PC-3 (cell line): ENCODE results near the gene SPACDR. TPM values are rescaled to one million over a fixed set of nuclear protein-coding genes. Genes with fewer than 3 reads are reported as not detected.

ENCODE experiments used
- ATAC-seq: fragments of 200-7000 bp; cut with Tn5 transposase; 2 replicates; pipeline ENCODE4 v1.9.1; 2020; ENCODE audit warnings: mild to moderate bottlenecking, moderate library complexity
- BruUV-seq: library from RNA; stranded (reverse); fragments of 400-500 nt; replicated peaks from 2 replicates; lab custom pipeline; 2021; lab: Mats Ljungman, UMichigan
- CTCF ChIA-PET: fragments of 300-600 bp; sonication (Branson Sonifier 250); formaldehyde crosslinking; loops from one replicate; lab custom pipeline; 2022; ENCODE audit warnings: antibody characterized with exemption; lab: Charles Lee
- POLR2A ChIA-PET: fragments of 300-600 bp; sonication (Branson Sonifier 250); formaldehyde crosslinking; loops from one replicate; lab custom pipeline; 2022; ENCODE audit warnings: antibody characterized with exemption; ENCODE audit not compliant: unreplicated experiment; lab: Charles Lee
- DNase-seq: peaks from one replicate; pipeline ENCODE4 v3.0.0-alpha.2; 2015
- H2AFZ ChIP-seq: fragments of 300-600 bp; sonication (generic); 2 replicates; pipeline ENCODE4 v1.6.0; 2016; ENCODE audit warnings: antibody characterized with exemption, low read length
- H3F3A ChIP-seq: fragments of 300-600 bp; sonication (generic); one replicate; pipeline ENCODE4 v1.6.0; 2017; ENCODE audit warnings: antibody characterized with exemption, low read length, control low read depth, mild to moderate bottlenecking; ENCODE audit not compliant: unreplicated experiment
- H3K27ac ChIP-seq: fragments of 300-600 bp; sonication (generic); 2 replicates; pipeline ENCODE4 v1.5.1; 2016; ENCODE audit warnings: mild to moderate bottlenecking, low read length
- H3K27me3 ChIP-seq: fragments of 300-600 bp; sonication (generic); 2 replicates; pipeline ENCODE4 v1.6.1; 2016; ENCODE audit warnings: low read length, mixed read lengths
- H3K36me3 ChIP-seq: fragments of 300-600 bp; sonication (generic); 2 replicates; pipeline ENCODE4 v1.6.1; 2016; ENCODE audit warnings: low read depth, mixed run types, low read length, mixed read lengths
- H3K4me1 ChIP-seq: fragments of 300-600 bp; sonication (generic); 2 replicates; pipeline ENCODE4 v1.5.1; 2016; ENCODE audit warnings: low read length; ENCODE audit not compliant: insufficient read depth
- H3K4me2 ChIP-seq: fragments of 300-600 bp; sonication (generic); 2 replicates; pipeline ENCODE4 v1.6.0; 2016; ENCODE audit warnings: low read length
- H3K4me3 ChIP-seq: fragments of 300-600 bp; sonication (generic); 2 replicates; pipeline ENCODE4 v1.5.1; 2016; ENCODE audit warnings: mild to moderate bottlenecking, low read length, mixed read lengths
- H3K79me2 ChIP-seq: fragments of 300-600 bp; sonication (generic); 2 replicates; pipeline ENCODE4 v1.6.1; 2017; ENCODE audit warnings: low read length, mixed read lengths
- H3K9ac ChIP-seq: fragments of 300-600 bp; sonication (generic); 2 replicates; pipeline ENCODE4 v1.6.0; 2016; ENCODE audit warnings: mild to moderate bottlenecking, low read length
- H3K9me2 ChIP-seq: fragments of 300-600 bp; sonication (generic); replicated peaks from 2 replicates; pipeline ENCODE4 v1.6.1; 2016; ENCODE audit warnings: mixed run types, low read length, mixed read lengths
- H3K9me3 ChIP-seq: fragments of 300-600 bp; sonication (generic); 2 replicates; pipeline ENCODE4 v1.6.1; 2016; ENCODE audit warnings: low read length, mixed read lengths
- H4K20me1 ChIP-seq: fragments of 300-600 bp; sonication (generic); 2 replicates; pipeline ENCODE4 v1.6.1; 2016; ENCODE audit warnings: low read length, mixed read lengths
- CTCF ChIP-seq: fragments of 300-600 bp; sonication (generic); conservative IDR thresholded peaks from 2 replicates; pipeline ENCODE4 v1.5.1; 2017; ENCODE audit warnings: antibody characterized with exemption, low read depth, mild to moderate bottlenecking, low read length
- EZH2 ChIP-seq: fragments of 300-600 bp; sonication (generic); IDR thresholded peaks from one replicate; pipeline ENCODE4 v1.6.1; 2017; ENCODE audit warnings: antibody characterized with exemption, mild to moderate bottlenecking, low read length; ENCODE audit not compliant: unreplicated experiment
- EZH2phosphoT487 ChIP-seq: fragments of 300-600 bp; sonication (generic); IDR thresholded peaks from 2 replicates; pipeline ENCODE4 v1.6.1; 2018; ENCODE audit warnings: mild to moderate bottlenecking, antibody characterized with exemption, low read length, borderline replicate concordance
- intact Hi-C: fragments of 100-400 bp; cut with micrococcal nuclease; formaldehyde crosslinking; loops from 2 replicates; pipeline ENCODE4 v1.9.0; 2023
- total RNA-seq: library from RNA; depleted of rRNA; stranded (reverse); fragments of >200 nt; gene quantifications from 2 replicates; pipeline ENCODE4 v1.2.3, GENCODE V29; 2014

The SPACDR gene
- total RNA-seq, 1 experiment from 2014 or later = 0.11 TPM

DNA sequence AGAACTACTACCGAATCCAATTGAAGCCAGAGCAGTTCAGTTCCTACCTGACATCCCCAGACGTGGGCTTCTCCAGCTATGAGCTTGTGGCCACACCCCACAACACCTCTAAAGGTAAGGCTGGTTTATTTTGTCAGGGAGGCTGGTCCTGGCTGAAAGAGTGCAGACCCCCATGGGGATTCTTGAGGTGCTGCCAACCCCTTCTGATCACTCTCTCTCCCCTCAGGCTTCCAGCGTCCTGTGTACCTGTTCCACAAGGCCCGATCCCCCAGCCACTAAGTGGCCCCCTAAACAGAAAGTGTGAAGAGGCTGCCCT is 30.8 kb downstream of the SPACDR start:
- CTCF ChIA-PET = no interaction called here
- Histone ChIP-seq H3K27me3 (no peaks in the 10 kb centered on the region), H3K9ac (no peak overlapping the region), H3K36me3 (peaks cover 22% of the 10 kb centered on the region), H3K79me2 (peaks cover 67% of the 10 kb centered on the region), H4K20me1 (no peaks in the 10 kb centered on the region), H3K9me3 (no peaks in the 10 kb centered on the region), H3K27ac (no peak overlapping the region), H3K4me2 (no peak overlapping the region), H3F3A (peaks cover 9% of the 10 kb centered on the region), H3K4me1 (peaks cover 34% of the 10 kb centered on the region), H3K4me3 (no peak overlapping the region), H3K9me2 (no peaks in the 10 kb centered on the region), H2AFZ (no peak overlapping the region)
- POLR2A ChIA-PET = no interaction called here
- intact Hi-C loops = no loop called here
- DNase-seq (no peak), ATAC-seq (no peak)
- no TSS peak for BruUV-seq
- TF ChIP-seq EZH2phosphoT487 = no peak
- no peak for TF ChIP-seq EZH2
- no peak for TF ChIP-seq CTCF

DNA sequence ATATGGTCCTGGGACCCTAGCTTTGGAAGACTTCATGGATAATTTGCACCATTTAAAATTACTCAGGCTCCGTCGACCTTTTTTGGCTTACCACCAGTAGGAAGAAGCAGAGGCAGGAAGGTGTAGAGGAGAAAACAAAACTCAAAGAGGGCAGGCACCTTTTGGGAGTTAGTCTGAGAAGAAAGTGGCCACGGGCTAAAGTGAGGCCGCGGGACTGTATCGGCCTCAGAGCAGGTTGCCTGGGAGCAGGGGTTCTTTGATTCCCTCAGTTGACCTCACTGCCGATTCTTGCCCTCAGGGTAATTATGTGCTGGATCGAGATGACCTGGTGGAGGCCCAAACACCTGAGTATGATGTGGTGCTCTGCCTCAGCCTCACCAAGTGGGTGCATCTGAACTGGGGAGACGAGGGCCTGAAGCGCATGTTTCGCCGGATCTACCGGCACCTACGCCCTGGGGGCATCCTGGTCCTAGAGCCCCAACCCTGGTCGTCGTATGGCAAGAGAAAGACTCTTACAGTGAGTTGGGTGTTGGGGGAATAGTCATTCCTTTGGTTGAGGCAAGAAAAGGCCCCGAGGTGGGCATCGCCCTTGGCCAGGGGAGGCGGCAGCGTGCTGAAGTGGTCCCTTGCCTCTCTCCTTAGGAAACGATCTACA is 31.3 kb downstream of the SPACDR start:
- Histone ChIP-seq H3F3A (peaks cover 9% of the 10 kb centered on the region), H3K27me3 (no peaks in the 10 kb centered on the region), H3K79me2 (peaks cover 67% of the 10 kb centered on the region), H3K4me3 (peak overlapping the region; percentile 80; the same call in 1 of the 2 replicates), H3K9me2 (no peaks in the 10 kb centered on the region), H3K27ac (no peak overlapping the region), H3K9ac (no peak overlapping the region), H3K4me1 (peaks cover 34% of the 10 kb centered on the region), H3K4me2 (peak overlapping the region; percentile 95; the same call in 1 of the 2 replicates), H4K20me1 (no peaks in the 10 kb centered on the region), H3K36me3 (peaks cover 22% of the 10 kb centered on the region), H3K9me3 (no peaks in the 10 kb centered on the region), H2AFZ (no peak overlapping the region)
- ChIA-PET POLR2A (no interaction called here), CTCF (no interaction called here)
- TF ChIP-seq EZH2 = no peak
- TF ChIP-seq EZH2phosphoT487 = no peak
- DNase-seq = no peak
- intact Hi-C loops = no loop called here
- ATAC-seq = no peak
- BruUV-seq = no TSS peak

DNA sequence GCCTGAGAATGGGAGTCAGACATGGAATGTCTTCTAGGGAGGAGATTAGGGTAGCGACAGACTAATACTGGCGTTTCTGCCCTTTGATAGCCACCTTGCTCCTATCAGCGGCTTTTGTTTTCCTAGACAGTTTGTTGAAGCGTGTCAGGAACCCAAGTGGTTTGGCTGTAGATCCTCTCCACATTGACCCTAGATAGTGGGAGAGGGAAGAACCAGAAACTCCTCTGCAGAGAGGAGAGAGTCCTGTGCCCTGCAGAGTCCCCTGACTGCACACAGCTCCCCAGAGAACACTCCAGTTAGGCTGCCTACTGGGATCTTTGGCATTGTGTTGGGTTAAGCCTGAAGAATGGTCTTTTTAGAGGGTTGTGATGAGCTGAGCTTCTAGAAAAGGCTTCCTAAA is 32.0 kb downstream of the SPACDR start:
- intact Hi-C loops = no loop called here
- no peaks in the 10 kb centered on the region for H4K20me1 ChIP-seq
- H3K9me3 ChIP-seq = no peaks in the 10 kb centered on the region
- H3K4me2 ChIP-seq = peak overlapping the region; percentile 95
- no peak overlapping the region for H2AFZ ChIP-seq
- DNase-seq (no peak), ATAC-seq (no peak)
- no peaks in the 10 kb centered on the region for H3K9me2 ChIP-seq
- H3K36me3 ChIP-seq = peaks cover 22% of the 10 kb centered on the region
- H3K4me1 ChIP-seq = peaks cover 34% of the 10 kb centered on the region
- ChIA-PET POLR2A (no interaction called here), CTCF (no interaction called here)
- H3K4me3 ChIP-seq = peak overlapping the region; percentile 80
- BruUV-seq = no TSS peak
- H3F3A ChIP-seq = peaks cover 9% of the 10 kb centered on the region
- H3K79me2 ChIP-seq = peaks cover 67% of the 10 kb centered on the region
- no peak overlapping the region for H3K27ac ChIP-seq
- H3K9ac ChIP-seq = no peak overlapping the region
- H3K27me3 ChIP-seq = no peaks in the 10 kb centered on the region
- TF ChIP-seq EZH2phosphoT487 (no peak), EZH2 (no peak), CTCF (no peak)
